Stimulated activated naive CD4-positive, alpha-beta T cell treated with Interleukin-2 at 50 U/mL for 16 hours (primary cell): ENCODE data around the gene NT5C1A.

Experiments used
- DNase-seq: peaks from one replicate; lab custom pipeline; 2025; lab: John Stamatoyannopoulos, UW

Gene NT5C1A

GRCh38 chr1:39671793-39672550 lies at the start of gene NT5C1A:
Gene NT5C1A (minus strand): TSS chr1:39672107. CDS start chr1:39672038, 69 bp downstream.
- peak; percentile 20 for DNase-seq

GRCh38 chr1:39721664-39722063 lies 49.8 kb upstream of the NT5C1A start:
- no peak for DNase-seq

GRCh38 chr1:39720094-39720999 lies 48.4 kb upstream of the NT5C1A start:
- DNase-seq: no peak

- no peak for DNase-seq
Observed at GRCh38 chr1:39717809-39718208, 45.9 kb upstream of the NT5C1A start.

- no peak for DNase-seq
Observed at GRCh38 chr1:39713557-39713956, 41.6 kb upstream of the NT5C1A start.

- DNase-seq: no peak
Observed at GRCh38 chr1:39711966-39712340, 40.0 kb upstream of the NT5C1A start.

GRCh38 chr1:39711104-39711965 lies 39.4 kb upstream of the NT5C1A start:
- DNase-seq: no peak

GRCh38 chr1:39707506-39707905 lies 35.6 kb upstream of the NT5C1A start:
- DNase-seq: no peak

GRCh38 chr1:39704757-39705156 lies 32.9 kb upstream of the NT5C1A start:
- DNase-seq: no peak

GRCh38 chr1:39701049-39701439 lies 29.1 kb upstream of the NT5C1A start:
- no peak for DNase-seq

GRCh38 chr1:39700348-39700747 lies 28.4 kb upstream of the NT5C1A start:
- DNase-seq: no peak

- no peak for DNase-seq
Observed at GRCh38 chr1:39699419-39699818, 27.5 kb upstream of the NT5C1A start.

- no peak for DNase-seq
Observed at GRCh38 chr1:39698568-39698967, 26.7 kb upstream of the NT5C1A start.

- no peak for DNase-seq
Observed at GRCh38 chr1:39696448-39696847, 24.5 kb upstream of the NT5C1A start.

- no peak for DNase-seq
Observed at GRCh38 chr1:39695016-39695415, 23.1 kb upstream of the NT5C1A start.

GRCh38 chr1:39694026-39694425 lies 22.1 kb upstream of the NT5C1A start:
- DNase-seq: no peak

- no peak for DNase-seq
Observed at GRCh38 chr1:39692152-39693074, 20.5 kb upstream of the NT5C1A start.

- peak; percentile 90 for DNase-seq
Observed at GRCh38 chr1:39691383-39692151, 19.7 kb upstream of the NT5C1A start, which contains the start of gene HPCAL4. Gene HPCAL4 (minus strand): TSS chr1:39691433. CDS start chr1:39684603, 6,830 bp downstream.

GRCh38 chr1:39690794-39691382 lies 19.0 kb upstream of the NT5C1A start:
- DNase-seq: no peak

- DNase-seq: no peak
Observed at GRCh38 chr1:39690225-39690624, 18.3 kb upstream of the NT5C1A start.
